Omental fat pad (tissue), 4 donors: ENCODE results near the gene FXYD1. TPM values are rescaled to one million over a fixed set of nuclear protein-coding genes. Genes with fewer than 3 reads are reported as not detected.
A peak's percentile ranks its signal among the peaks of the same experiment; 100 is the strongest.

ENCODE experiments used
- ATAC-seq: fragments of 150-250 bp; one replicate; pipeline ENCODE4 v1.9.1; 2016; ENCODE audit warnings: mild to moderate bottlenecking, moderate library complexity; ENCODE audit not compliant: low FRiP score
- DNase-seq: peaks from one replicate; pipeline ENCODE4 v3.0.0-alpha.2; 2019; ENCODE audit warnings: low spot score
- total RNA-seq, 4 donors: library from RNA; depleted of rRNA; stranded (reverse); fragments of >200 nt; gene quantifications; one replicate each; pipeline ENCODE4 v1.1.0, GENCODE V29; 2016
- TF ChIP-seq, protein P1 (sequence below), 3 donors: fragments of 450-650 bp; IDR thresholded peaks; one replicate each; pipeline ENCODE4 v1.5.1; 2016 to 2017; ENCODE audit warnings: antibody characterized with exemption in 3 of 3, mild to moderate bottlenecking in 3 of 3, moderate library complexity in 2 of 3

The FXYD1 gene
- total RNA-seq, 4 donors from 2014 or later, result 20.5 to 32.2 (median 25.7) TPM

DNA sequence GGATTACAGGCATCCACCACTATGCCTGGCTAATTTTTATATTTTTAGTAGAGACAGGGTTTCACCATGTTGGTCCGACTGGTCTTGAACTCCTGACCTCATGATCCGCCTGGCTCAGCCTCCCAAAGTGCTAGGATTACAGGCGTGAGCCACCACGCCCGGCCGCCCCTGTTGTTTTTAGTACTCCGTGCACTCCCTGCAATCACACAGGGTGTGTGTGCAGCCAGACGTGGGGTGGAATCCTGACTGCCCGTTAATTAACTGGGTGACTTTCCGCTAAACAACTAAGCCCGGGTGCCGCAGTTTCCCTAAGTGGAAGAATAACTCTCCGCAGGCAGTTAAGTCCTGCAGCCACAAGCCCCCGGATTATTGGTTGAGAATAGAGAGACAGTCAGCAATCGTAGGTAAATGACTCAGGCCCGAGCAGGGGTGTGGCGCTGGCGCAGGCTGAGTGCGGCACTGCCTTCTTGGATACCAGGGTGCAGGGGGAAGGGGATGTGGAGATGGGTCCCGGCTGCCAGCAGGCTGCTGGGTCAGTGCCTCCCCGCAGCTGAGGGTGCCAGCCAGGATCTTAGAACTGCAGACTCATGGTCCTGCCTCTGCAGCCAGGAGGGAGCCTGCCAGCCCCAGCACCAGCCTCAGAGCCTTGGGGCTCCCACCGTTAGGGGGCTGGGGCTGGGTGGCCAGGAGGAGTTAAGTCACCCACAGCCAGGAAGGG, 29.1 kb upstream of the FXYD1 start:
- DNase-seq (no peak), ATAC-seq (no peak)
- TF ChIP-seq, protein P1, sequence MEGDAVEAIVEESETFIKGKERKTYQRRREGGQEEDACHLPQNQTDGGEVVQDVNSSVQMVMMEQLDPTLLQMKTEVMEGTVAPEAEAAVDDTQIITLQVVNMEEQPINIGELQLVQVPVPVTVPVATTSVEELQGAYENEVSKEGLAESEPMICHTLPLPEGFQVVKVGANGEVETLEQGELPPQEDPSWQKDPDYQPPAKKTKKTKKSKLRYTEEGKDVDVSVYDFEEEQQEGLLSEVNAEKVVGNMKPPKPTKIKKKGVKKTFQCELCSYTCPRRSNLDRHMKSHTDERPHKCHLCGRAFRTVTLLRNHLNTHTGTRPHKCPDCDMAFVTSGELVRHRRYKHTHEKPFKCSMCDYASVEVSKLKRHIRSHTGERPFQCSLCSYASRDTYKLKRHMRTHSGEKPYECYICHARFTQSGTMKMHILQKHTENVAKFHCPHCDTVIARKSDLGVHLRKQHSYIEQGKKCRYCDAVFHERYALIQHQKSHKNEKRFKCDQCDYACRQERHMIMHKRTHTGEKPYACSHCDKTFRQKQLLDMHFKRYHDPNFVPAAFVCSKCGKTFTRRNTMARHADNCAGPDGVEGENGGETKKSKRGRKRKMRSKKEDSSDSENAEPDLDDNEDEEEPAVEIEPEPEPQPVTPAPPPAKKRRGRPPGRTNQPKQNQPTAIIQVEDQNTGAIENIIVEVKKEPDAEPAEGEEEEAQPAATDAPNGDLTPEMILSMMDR (IDR thresholded peaks at IDR 0.05), result no peak

DNA sequence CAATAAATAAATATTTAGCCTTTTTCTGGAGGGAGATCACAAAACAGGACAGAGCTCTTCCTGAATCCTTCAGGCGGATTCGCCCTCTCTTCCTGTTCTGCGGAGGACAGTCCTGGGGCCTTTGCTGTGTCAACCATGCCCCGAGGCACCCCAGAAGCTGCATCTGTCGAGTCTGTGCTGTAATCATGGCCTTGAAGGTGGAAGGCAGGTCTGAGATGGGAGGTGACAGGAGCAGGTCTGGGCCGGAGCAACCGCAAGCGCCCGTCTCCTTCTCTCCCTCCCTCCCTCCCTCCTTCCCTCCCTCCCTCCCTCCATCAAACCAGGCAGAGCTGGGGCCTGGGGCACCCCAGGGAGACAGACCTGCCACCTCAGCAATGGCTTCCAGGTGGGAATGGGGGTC, 27.6 kb upstream of the FXYD1 start:
- TF ChIP-seq, protein P1 (IDR thresholded peaks at IDR 0.05), result no peak
- DNase-seq (no peak), ATAC-seq (no peak)

DNA sequence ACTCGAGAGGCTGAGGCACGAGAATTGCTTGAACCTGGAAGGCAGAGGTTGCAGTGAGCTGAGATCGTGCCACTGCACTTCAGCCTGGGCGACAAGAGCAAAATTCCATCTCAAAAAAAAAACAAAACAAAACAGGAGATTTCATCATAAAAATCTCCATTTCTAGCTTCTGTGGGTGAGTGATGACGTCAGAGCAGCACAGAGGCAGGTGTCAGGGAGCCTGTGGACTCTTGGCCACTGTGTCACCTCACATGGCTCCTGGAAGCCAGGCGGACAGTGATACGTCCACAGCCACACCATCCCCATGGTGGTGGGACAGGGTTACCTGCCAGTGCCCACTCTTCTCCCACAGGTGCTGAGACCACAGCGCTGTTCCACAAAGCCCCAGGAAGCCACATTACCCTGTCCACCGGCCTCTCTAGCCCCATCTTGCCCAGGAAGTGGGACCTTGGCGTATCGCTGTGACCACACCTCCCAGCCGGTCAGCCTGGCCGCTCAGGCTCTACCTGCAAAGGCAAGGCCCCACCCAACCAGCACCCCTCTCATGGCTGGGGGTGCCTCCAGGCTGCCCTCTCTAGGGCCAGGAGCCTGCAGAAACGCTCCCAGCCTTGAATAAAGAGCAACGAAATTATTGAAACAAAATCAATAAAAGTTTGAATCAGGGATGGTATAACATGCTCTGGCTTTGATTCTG, 25.5 kb upstream of the FXYD1 start:
- no peak for DNase-seq
- no peak for ATAC-seq
- TF ChIP-seq, protein P1 (IDR thresholded peaks at IDR 0.05), result no peak

DNA sequence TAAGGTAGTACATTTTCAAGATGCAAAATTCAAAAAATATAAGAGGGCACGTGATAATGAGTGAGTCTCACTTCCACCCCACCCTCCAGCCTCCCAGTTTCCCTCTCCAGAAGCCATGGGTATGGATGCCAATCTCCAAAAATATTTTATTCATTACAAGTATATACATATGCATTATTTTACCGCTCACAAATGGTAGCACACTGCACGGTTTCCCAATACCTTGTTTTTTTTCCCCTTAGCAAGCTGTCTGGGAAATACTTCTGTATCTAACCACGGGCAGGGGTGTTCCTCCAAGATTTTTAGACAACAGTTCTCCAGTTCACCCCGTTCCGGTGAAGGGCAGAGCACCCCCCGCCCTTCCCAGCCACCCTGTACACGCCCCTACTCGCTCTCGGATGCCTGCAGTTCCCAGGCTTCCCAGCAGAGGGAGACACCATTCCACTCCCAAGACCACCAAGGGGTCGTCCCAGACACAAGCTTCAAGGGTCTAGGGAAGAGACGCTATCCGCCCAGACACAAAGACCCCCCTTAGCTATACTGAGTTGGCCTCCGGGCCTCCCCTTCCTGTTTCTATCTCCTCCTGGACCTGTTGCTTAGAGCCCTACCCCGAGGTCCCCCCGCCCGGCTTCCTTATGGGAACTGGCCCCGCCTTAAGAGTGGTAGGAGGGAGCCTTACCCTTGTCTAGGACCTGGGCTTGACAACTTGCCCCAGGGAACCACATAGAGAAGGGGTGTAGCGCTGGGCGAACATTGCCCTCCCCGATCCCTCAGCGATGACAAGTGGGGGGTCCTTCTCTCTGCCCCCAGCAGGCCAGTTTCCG, 24.1 kb upstream of the FXYD1 start:
- peak; percentile 83 for DNase-seq
- ATAC-seq, result peak; percentile 81
- TF ChIP-seq, protein P1 (IDR thresholded peaks at IDR 0.05), result peak in 1 of 3 donors; percentile 84

DNA sequence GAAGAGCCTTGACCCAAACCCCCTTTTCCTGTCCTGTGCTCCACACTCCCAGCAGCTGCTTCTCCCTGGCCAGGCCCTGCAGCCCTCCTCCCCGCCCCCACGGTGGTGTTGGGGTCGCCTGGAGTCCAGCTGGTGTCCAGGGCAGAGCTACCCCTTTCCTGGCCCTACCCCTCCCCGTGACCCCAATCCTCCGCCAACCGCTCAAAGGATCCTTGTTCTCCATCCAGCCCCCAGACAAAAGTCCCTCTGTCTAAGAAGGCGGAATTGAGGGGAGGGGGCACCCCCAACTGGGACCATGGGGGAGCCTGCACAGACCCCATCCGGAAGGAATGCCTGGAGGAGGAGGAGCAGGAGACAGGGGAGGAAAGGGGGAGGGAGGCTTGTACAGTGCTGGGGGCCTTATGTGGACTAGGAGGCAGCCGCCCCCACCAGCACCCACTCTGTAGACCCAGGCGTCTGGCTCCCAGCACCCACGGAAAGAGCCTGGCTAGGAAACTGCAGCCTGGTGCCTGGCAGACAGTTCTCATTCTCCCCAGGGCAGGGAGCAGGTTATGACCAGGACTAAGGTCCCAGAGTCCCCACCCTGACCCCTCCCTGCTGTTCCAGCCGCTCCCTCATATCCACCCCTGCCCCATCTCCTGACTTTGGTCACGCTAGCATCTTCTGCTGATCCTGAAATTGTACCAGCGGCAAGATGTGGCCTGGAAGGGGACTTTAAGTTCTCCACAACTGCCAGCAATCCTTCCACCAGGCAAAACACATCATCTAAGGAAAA, 23.3 kb upstream of the FXYD1 start, which contains the start of gene FXYD3:
FXYD3 (plus strand) TSS at position 647 of the 775 bp plus-strand sequence. CDS start 3,554 bp downstream, outside the sequence.
- TF ChIP-seq, protein P1 (IDR thresholded peaks at IDR 0.05), result no peak

DNA sequence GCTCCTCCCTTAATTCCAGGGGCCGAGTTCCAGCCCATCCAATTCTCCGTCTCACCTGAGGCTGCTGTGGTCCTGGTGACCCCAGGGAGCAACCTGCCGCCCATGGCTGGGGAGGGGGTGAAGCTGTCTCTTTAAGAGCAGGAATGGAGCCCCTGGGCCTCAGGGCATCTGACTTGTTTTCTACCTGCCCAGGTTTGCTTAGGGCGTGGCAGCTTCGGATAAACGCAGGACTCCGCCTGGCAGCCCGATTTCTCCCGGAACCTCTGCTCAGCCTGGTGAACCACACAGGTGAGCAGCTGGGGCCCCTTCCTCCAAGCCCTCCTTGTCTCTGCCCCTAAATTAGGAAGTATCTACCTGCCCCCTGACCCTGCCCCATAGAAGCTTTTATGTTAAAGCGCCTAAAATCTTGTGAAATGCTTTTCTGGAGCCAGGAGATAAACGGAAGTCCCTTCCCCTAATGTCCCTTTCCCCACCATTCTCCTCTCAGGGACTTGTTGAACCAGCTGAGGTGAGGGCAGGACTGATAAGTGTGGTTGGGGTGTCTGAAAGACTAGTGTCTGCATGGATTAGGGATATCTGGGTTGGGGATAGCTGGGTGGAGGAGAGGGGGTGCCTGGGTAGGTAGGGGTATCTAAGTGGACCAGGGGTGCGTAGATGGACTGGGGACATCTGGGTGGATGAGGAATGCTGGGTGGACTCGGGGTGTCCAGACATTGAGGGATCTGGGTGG, 22.4 kb upstream of the FXYD1 start:
- DNase-seq, result no peak
- TF ChIP-seq, protein P1 (IDR thresholded peaks at IDR 0.05), result no peak
- ATAC-seq, result no peak

More for the DNA sequence above, 23.3 kb upstream of the FXYD1 start, which contains the start of gene FXYD3:
- ATAC-seq (no peak), DNase-seq (no peak)
